Fibroblast of lung (primary cell): ENCODE results near the gene STEAP2.

ENCODE experiments used
- EZH2 ChIP-seq: IDR thresholded peaks from 2 replicates; pipeline ENCODE4 v1.5.1; 2012; ENCODE audit warnings: low read length, control low read depth, mild to moderate bottlenecking; ENCODE audit errors: missing control alignments
- TF ChIP-seq, protein P1 (sequence below), 2 donors: IDR thresholded peaks in 1 of 2; conservative IDR thresholded peaks in 1 of 2; 1 replicate in 1 of 2; 2 replicates in 1 of 2; pipeline ENCODE4 v1.5.1; 2011 to 2012; ENCODE audit warnings: low read length in 2 of 2, control low read depth in 1 of 2, inconsistent platforms in 1 of 2, low read depth in 1 of 2, mild to moderate bottlenecking in 1 of 2

DNA sequence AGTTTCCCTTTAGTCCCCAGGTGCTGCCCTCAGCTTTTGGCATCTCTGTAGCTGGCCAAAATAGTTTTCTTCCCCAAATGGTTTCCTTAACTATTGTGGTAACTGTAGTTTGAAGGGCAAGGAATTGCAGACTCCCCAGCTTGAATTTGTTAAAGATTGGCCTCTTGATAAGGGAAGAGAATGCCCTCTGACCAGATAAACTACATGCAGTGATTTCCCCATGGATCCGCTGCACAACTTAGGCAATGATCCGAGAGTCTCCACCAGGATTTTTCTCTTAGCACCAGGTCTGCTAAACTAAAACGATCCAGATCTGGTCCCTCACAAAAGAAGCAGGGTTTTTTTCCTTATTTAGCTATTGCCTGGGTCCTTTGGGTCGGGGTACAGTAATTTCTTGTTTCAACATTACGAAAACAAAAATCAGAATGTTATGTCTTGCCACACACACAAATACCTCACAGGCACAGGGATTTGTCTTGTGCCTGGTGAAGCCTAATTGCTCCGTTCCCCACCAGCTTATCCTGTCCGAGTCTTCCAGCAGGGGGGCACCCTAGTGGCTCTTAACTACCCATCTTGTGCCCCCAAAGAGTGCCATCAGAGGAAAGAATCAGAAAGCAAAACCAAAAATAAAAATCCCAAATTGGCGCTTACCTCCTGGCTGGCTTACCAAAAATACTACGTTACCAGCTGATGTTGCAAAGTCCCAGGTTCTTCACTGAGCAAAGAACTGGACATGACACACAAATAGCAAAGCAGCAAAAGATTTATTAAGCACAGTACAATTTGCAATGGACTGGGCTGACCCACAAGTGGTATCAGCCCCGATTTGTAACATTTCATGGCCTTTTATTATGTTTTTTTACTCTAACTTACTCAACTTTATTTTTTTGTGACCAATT lies 16.4 kb upstream of the STEAP2 start:
- TF ChIP-seq, protein P1, sequence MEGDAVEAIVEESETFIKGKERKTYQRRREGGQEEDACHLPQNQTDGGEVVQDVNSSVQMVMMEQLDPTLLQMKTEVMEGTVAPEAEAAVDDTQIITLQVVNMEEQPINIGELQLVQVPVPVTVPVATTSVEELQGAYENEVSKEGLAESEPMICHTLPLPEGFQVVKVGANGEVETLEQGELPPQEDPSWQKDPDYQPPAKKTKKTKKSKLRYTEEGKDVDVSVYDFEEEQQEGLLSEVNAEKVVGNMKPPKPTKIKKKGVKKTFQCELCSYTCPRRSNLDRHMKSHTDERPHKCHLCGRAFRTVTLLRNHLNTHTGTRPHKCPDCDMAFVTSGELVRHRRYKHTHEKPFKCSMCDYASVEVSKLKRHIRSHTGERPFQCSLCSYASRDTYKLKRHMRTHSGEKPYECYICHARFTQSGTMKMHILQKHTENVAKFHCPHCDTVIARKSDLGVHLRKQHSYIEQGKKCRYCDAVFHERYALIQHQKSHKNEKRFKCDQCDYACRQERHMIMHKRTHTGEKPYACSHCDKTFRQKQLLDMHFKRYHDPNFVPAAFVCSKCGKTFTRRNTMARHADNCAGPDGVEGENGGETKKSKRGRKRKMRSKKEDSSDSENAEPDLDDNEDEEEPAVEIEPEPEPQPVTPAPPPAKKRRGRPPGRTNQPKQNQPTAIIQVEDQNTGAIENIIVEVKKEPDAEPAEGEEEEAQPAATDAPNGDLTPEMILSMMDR (conservative IDR thresholded peaks at IDR 0.05 in 1 of 2, IDR thresholded peaks at IDR 0.05 in 1 of 2; ENCODE audit: low read depth in 1 of 2, low read length in 2 of 2) = no peak
- TF ChIP-seq EZH2 = no peak
